Loucy (cell line): ENCODE measurements around the gene ADARB2.

ENCODE experiments used
- EZH2phosphoT487 ChIP-seq: fragments of 200-600 bp; IDR thresholded peaks from 2 replicates; pipeline ENCODE4 v1.6.1; 2018; ENCODE audit warnings: antibody characterized with exemption, mild to moderate bottlenecking, moderate library complexity, borderline replicate concordance
- TF ChIP-seq, protein P1 (sequence below): fragments of 200-600 bp; sonication (generic); conservative IDR thresholded peaks from 2 replicates; pipeline ENCODE4 v1.5.1; 2014; ENCODE audit warnings: mild to moderate bottlenecking, antibody characterized with exemption, low read length

- TF ChIP-seq, protein P1, sequence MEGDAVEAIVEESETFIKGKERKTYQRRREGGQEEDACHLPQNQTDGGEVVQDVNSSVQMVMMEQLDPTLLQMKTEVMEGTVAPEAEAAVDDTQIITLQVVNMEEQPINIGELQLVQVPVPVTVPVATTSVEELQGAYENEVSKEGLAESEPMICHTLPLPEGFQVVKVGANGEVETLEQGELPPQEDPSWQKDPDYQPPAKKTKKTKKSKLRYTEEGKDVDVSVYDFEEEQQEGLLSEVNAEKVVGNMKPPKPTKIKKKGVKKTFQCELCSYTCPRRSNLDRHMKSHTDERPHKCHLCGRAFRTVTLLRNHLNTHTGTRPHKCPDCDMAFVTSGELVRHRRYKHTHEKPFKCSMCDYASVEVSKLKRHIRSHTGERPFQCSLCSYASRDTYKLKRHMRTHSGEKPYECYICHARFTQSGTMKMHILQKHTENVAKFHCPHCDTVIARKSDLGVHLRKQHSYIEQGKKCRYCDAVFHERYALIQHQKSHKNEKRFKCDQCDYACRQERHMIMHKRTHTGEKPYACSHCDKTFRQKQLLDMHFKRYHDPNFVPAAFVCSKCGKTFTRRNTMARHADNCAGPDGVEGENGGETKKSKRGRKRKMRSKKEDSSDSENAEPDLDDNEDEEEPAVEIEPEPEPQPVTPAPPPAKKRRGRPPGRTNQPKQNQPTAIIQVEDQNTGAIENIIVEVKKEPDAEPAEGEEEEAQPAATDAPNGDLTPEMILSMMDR: no peak
- no peak for TF ChIP-seq EZH2phosphoT487
Measured at GRCh38 chr10:1422275-1422674, 315.1 kb downstream of the ADARB2 start.
